Measurements from ENCODE around the gene PLEK.
"Not testable (repeated sequence)": the region's sequence is repeated elsewhere in the genome, so short reads cannot be mapped to it uniquely, and the experiment has no call there.

The PLEK gene

DNA sequence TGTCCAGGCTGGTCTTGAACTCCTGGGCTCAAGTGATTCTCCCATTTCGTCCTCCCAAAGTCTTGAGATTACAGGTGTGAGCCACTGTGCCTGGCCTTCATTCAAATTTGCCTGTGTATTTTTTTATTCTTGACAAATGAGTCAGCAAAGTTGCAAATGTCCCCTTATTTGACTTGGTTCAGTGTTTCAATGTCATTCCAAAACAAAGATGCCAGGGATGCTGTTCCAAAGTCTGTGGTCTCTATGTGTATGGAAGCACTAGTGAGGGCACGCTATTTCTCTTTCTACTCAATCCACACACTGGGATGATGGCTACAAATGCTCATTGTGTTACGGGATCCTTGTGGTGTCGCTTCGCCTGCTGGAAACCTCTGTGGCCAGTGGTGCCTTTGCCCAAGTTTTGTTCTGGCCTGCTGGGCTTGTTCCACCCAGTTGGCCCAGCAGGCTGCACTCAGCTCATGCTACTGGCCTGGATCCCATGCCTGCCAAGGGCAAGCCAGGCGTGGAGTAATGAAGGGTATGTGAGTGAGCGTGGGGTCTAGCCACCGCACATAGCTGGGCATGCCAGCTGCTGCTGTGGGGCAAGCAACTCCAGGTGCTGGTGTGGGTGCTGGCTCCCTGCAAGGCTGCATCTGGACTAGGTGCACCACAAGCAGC lies 66.4 kb downstream of the PLEK start:
- H3K4me1 Mint-ChIP-seq, result no peaks in the 10 kb centered on the region
- no peak overlapping the region for H3K4me3 Mint-ChIP-seq
- H3K27ac Mint-ChIP-seq, result no peak overlapping the region
- H3K9me3 Mint-ChIP-seq, result no peaks in the 10 kb centered on the region
- H3K36me3 Mint-ChIP-seq, result no peaks in the 10 kb centered on the region
- H3K27me3 Mint-ChIP-seq, result no peaks in the 10 kb centered on the region

GRCh38 chr2:68432696-68433658 lies 67.9 kb downstream of the PLEK start:
- Mint-ChIP-seq H3K4me1 (no peaks in the 10 kb centered on the region), H3K27ac (no peak overlapping the region), H3K4me3 (no peak overlapping the region)

DNA sequence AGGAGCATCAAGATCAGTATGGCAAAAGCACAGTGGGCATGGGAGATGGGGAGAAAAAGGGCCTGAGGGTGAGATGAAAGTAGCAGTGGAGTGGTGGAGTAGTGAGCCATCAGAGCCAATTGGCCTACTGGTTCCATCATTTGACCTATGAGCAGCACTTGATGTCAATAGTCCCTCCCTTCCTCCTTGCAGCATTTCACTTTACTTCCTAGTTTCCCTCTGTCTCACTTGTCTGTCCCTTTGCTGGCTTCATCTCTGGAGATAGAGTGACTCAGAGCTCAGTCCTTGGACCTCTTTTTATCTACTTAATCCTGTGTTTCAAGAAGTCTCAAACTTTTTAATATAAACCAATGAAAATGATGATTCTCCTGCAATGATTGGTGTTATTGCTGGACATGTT lies 69.9 kb downstream of the PLEK start:
- Mint-ChIP-seq H3K36me3 (no peaks in the 10 kb centered on the region), H3K4me3 (no peak overlapping the region), H3K9me3 (no peaks in the 10 kb centered on the region), H3K27me3 (no peaks in the 10 kb centered on the region), H3K27ac (no peak overlapping the region), H3K4me1 (no peaks in the 10 kb centered on the region)

More at GRCh38 chr2:68432696-68433658, 67.9 kb downstream of the PLEK start:
- Mint-ChIP-seq H3K27me3 (no peaks in the 10 kb centered on the region), H3K36me3 (no peaks in the 10 kb centered on the region), H3K9me3 (no peaks in the 10 kb centered on the region)

DNA sequence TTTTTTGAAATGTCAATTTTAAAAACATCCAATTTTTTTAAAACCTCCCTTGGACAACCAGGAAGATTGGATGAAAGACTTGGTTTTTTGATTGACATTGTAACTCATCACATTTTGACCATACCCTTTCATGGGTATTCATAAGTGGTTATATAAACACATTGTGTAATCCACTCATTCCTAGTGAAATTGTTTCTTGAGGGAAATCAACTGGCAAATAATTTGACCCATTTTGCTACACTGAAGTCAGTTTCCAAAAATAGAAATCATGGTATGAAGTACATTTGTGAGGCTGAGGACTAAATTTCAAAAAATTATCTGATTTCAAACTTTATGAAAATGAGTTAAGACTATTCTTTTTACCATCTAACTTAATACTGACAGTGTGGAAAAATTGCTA lies 70.5 kb downstream of the PLEK start:
- H3K36me3 Mint-ChIP-seq, result no peaks in the 10 kb centered on the region
- H3K9me3 Mint-ChIP-seq, result no peaks in the 10 kb centered on the region
- H3K27ac Mint-ChIP-seq, result no peak overlapping the region
- peaks cover 4% of the 10 kb centered on the region for H3K4me1 Mint-ChIP-seq
- no peak overlapping the region for H3K4me3 Mint-ChIP-seq
- H3K27me3 Mint-ChIP-seq, result no peaks in the 10 kb centered on the region

DNA sequence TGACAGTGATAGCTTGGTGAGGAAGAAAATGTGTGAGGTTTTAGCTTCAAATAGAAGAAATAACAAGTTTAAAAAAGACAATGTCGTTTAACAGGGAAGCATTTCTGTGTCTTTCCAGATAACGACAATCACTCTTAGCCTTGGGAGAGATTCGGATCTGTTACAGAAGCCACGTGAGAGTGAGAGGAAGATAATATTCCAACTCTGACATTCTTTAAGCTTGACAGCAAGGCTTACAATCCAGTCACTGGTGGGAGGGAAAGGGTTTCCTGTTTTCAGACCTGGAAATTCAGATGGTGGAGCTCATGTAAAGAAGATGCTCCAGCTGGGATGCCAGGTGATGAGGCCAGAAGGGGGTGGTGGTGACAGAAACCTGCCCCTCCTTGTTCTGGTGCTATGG lies 71.2 kb downstream of the PLEK start:
- H3K27ac Mint-ChIP-seq, result no peak overlapping the region
- no peaks in the 10 kb centered on the region for H3K36me3 Mint-ChIP-seq
- no peaks in the 10 kb centered on the region for H3K27me3 Mint-ChIP-seq
- H3K9me3 Mint-ChIP-seq, result no peaks in the 10 kb centered on the region
- H3K4me1 Mint-ChIP-seq, result peaks cover 7% of the 10 kb centered on the region
- H3K4me3 Mint-ChIP-seq, result no peak overlapping the region

DNA sequence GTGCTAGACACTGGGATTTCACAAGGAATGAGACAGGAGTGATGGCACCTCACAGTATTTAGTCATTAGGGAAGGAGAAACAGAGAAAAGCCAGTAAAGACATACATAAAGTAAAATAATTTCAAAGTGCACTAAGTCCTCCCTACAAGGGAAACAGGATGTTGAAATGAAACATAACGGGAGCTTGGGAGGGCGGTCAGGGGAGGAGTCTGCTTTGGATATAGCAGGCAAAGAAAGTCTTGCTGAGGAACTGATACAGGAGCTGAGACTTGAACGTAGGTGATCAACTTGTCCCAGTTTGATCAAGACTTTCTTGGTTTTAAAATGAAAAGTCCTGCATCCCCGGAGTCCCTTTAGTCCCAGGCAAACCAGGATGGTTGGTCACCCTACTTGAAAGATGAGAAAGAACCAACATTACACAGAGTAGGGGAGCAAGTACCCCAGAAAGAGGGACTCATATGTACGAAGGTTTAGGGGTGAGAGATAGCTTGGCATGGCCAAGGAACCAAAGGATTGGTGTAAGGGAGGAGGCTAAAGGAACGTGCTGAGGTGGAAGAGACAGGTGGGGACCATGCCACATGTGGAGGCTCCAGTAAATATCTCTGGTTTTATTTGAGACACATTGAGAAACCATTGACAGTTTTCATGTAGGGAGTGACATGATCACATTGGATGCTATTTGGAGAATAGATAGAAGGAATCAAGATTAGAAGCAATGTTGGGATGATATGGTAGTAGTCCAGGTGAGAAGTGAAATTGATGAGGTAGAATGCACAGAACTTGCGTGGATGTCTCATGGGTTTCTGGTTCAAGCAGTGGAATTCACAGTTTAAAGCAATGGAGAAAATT lies 73.6 kb downstream of the PLEK start:
- Mint-ChIP-seq H3K27ac (no peak overlapping the region), H3K4me3 (no peak overlapping the region), H3K36me3 (no peaks in the 10 kb centered on the region), H3K4me1 (peaks cover 12% of the 10 kb centered on the region), H3K27me3 (no peaks in the 10 kb centered on the region), H3K9me3 (no peaks in the 10 kb centered on the region)

- H3K4me1 Mint-ChIP-seq, result peaks cover 12% of the 10 kb centered on the region
- H3K4me3 Mint-ChIP-seq, result no peak overlapping the region
- no peaks in the 10 kb centered on the region for H3K27me3 Mint-ChIP-seq
- H3K27ac Mint-ChIP-seq, result peak overlapping the region; percentile 38
- no peaks in the 10 kb centered on the region for H3K36me3 Mint-ChIP-seq
- H3K9me3 Mint-ChIP-seq, result no peaks in the 10 kb centered on the region
Measured at GRCh38 chr2:68441179-68441993, 76.3 kb downstream of the PLEK start.

GRCh38 chr2:68441994-68442322 lies 76.9 kb downstream of the PLEK start:
- no peaks in the 10 kb centered on the region for H3K36me3 Mint-ChIP-seq
- H3K4me3 Mint-ChIP-seq, result no peak overlapping the region
- no peaks in the 10 kb centered on the region for H3K27me3 Mint-ChIP-seq
- no peaks in the 10 kb centered on the region for H3K9me3 Mint-ChIP-seq
- peaks cover 12% of the 10 kb centered on the region for H3K4me1 Mint-ChIP-seq
- H3K27ac Mint-ChIP-seq, result no peak overlapping the region

- H3K36me3 Mint-ChIP-seq, H3K4me3 Mint-ChIP-seq, H3K27me3 Mint-ChIP-seq, H3K27ac Mint-ChIP-seq, H3K9me3 Mint-ChIP-seq, H3K4me1 Mint-ChIP-seq: not testable (repeated sequence)
Measured at GRCh38 chr2:68446425-68446824, 81.3 kb downstream of the PLEK start.

Measured in activated naive CD4-positive, alpha-beta T cell treated with anti-CD3 and anti-CD28 coated beads, Interleukin-2, amount 50 U/mL, for 24 hours (primary cell).